NCI-H146 treated with DMSO at 0.1 percent for 48 hours (cell line): ENCODE results near the gene RAB17.
A peak's percentile ranks its signal among the peaks of the same experiment; 100 is the strongest.

Experiments
- DNase-seq: peaks from one replicate; lab custom pipeline; 2025; ENCODE audit not compliant: unreplicated experiment; lab: John Stamatoyannopoulos, UW

RAB17 gene

DNA sequence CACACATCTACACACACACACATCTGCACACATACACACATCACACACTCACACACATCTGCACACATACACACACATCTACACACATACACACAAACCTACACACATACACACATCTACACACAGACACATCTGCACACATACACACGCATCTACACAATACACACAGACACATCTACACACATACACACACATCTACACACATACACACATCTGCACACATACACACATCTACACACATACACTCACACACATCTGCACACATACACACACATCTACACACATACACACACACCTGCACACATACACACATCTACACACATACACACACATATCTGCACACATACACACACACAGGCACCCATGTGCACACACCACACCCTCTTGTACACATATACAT is 24.6 kb downstream of the RAB17 start:
- DNase-seq, result no peak

DNA sequence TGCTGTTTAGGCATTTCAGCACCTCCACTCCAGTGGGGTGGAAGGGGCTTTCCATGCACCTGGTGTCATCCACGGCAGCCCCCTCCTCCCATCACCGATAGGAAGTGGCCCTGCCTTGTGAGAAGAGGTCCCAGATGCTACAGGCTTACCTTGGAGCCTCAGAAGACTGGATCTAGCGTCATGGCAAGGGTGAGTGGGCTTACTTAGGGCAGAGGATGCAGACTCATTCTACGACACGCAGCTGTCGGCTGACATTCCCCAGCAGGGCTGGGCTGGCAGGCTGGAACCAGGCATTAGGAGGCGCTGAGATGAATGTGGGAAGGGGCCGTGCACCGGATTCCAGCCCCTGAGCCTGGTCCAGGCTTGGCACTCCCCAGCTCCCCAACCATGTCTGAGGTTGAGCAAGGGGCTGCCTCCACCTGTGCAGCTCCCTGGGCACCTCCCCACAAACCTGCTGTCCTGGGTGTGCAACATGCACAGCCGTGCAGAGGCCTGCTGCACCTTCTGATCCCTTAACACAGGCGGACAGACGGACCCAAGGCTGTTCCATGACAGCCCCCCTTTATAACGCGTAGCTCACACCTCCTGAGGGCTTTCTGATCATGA is 25.9 kb downstream of the RAB17 start:
- no peak for DNase-seq

DNA sequence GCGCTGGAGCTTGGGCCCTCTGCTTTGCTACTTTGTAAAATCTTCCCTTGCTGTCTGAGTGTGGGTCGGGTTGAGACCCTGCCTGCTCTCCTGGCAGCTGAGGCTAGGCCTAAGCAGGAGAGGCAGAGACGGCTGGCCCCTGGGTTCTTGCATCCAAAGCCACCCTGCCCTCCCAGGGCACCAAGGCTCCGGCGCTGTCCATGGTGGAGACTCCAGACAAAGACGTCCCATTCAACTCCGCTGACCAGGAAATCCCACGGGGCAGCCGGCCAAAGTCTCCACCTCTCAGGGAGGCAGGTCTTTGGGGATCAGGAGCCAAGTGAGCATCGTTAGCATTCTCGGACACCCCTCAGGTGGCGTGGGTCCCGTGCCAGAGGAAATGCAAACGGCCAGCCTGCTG is 26.7 kb downstream of the RAB17 start:
- no peak for DNase-seq

DNA sequence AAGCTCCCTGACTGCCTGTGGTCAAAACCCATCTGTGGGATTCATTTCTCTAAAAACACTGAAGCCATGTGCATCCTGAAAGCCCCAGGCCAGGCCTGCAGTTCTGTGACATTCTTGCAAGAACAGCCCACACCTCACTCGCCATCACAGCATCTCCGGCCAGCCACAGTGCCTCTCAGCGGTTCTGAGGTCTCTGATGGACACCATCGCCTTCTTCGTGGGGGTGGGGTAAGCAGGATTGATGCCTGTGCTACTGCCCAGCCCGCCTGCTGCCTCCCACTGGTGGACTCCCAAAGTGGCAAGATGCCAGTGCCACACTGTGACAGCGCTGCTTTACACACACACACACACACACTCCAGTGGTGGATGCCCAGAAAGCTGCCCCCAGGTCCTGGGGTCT is 29.3 kb downstream of the RAB17 start:
- no peak for DNase-seq

DNA sequence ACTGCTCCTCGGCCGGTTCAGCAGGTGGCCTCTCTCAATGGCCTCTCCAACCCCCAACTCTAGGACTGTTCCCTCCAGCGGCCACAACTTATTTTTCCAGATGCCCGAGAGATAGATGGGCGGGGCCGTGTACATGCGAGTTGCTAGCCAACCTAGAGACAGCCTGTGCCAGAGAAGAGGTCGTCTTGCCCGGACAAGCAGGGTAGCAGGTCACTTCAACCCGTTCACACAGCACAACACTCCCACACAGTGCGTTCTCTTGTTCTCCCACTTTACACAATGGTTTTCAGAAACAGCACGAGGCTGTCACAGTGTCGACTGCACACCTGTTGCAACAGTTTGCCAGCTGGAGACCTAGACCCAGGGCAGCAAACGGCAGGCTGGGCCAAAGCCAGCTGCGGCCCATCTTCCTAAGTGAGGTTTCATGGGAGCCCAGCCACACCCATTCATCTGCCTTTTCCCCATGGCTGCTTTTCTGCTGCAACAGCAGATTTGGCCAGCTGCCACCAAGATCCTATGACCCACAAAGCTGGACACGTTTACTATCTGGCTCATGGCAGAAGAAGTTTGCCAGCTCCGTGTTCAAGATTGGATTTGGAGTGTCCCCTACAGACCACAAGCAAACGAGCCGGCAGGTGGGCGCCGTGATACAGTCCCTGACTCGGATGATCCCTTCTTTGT is 31.4 kb downstream of the RAB17 start:
- DNase-seq, result peak; percentile 19

DNA sequence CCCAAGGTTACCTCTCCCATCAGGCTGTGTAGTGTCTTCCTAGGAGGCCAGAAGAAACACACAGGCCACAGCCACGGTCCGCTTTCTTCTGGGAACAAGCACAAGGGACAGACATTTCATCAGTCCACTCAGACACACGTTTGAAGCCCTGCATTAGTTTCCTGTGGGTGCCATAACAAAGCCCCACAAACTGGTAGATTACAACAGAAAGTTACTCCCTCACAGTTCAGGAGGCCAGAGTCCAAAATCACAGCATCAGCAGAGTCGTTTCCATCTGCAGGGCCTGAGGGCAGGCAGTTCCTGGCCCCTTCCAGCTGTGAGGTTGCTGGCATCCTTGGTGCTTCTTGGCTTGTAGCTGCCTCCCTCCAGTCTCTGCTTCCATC is 32.9 kb downstream of the RAB17 start:
- no peak for DNase-seq

GRCh38 chr2:237556773-237557632 is 33.5 kb downstream of the RAB17 start:
- no peak for DNase-seq

- no peak for DNase-seq
These were observed 35.0 kb downstream of the RAB17 start for GRCh38 chr2:237555560-237555959.

GRCh38 chr2:237553948-237554347 is 36.6 kb downstream of the RAB17 start:
- no peak for DNase-seq

DNA sequence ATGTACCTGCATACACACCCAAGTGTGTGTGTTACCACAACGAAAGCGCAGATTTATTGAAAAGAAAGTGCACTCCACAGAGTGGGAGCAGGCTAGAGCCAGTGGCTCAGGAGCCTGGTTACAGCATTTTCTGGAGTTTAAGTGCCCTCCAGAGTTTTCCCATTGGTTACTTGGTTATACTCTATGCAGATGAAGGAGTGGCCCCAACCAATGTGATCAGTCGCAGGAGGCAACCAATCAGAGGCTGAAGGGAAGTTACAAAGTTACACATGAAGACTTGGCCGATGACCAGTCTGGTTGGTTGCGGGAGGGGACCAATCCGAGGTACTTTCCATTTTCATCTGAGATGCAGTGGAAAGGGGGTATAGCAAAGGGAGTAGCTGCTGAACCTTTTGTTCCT is 37.6 kb downstream of the RAB17 start:
- no peak for DNase-seq

DNA sequence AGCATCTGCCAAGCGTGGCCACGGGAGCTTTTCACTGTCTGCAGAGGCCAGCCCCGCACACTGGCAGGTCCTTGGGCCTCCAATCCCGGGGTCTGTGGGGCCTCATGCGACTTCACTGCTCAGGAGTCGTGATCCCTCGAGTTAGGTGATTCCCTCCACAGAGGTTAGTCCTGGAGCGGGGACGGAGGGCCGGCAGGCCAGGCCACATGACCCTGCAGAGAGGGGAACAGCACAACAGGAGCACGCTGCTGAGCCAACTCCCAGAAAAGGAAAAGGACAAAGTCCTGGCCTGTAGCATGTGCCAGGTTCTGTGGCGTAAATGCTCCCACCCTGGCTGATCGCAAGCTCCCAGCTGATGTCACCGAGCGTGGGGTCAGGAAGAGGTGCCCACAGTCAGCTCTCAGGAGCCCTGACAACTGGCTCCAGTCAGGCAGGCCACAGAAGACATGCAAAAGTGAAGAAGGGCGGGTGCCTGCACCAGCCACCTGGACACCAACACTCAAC is 39.4 kb downstream of the RAB17 start:
- DNase-seq, result no peak

DNA sequence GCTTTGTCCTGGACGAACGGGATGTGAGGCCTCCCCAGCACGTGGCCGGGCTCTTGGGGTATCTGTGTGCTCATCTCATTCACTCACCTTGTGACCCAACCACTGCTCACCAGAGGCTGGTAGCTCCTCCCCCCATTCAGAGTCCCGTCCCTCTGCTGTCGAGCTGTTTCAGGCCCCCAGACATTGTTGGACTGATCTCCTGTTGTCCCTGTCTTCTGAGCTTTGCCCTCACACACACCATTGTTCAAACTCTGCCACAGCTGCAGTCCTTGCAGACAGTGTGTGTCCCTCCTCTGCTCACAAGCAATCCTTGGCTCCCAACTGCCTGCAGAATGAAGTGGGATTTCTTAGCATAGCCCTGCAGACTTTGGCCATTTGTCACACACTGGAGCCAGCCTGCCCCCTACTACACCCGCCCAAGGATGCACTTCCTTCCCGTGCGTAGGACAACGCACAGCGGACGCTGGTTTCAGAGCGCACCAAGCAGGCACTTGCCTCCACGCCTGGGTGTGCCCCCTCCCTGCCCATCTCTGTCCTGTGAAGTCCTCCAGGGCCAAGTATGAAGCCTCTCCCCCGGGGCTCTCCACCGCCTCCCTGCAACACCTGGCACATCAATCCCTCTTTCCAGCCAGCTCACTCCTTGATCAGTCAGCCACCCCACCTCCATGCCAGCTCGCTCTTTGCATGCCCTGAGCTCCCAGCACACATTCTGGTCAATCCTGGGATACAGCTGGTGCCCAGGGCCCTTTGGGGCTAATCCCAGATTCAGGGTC is 40.7 kb downstream of the RAB17 start:
- DNase-seq, result no peak

DNA sequence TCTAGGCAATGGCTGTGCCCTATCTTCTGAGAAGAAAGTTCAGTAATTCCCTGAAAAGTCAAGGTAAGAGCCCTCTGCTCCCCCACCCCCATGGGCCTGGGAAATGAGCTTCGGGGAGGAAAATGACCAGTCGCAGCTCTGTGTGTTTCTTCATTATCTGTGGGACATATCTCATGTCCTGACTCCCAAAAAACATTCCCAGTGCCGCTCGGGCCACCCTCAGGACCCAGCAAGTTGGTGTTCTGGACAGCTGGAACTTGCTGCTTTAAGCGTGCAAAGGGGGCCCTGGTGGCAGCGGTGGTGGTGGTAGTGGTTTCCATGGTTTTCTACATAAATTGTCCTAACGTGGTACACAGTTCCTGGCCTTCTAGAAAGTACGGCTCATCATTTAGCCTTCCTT is 41.3 kb downstream of the RAB17 start:
- DNase-seq, result no peak

- no peak for DNase-seq
These were observed 42.6 kb downstream of the RAB17 start for GRCh38 chr2:237547841-237548416.

GRCh38 chr2:237546876-237547395 is 43.6 kb downstream of the RAB17 start:
- DNase-seq, result no peak

DNA sequence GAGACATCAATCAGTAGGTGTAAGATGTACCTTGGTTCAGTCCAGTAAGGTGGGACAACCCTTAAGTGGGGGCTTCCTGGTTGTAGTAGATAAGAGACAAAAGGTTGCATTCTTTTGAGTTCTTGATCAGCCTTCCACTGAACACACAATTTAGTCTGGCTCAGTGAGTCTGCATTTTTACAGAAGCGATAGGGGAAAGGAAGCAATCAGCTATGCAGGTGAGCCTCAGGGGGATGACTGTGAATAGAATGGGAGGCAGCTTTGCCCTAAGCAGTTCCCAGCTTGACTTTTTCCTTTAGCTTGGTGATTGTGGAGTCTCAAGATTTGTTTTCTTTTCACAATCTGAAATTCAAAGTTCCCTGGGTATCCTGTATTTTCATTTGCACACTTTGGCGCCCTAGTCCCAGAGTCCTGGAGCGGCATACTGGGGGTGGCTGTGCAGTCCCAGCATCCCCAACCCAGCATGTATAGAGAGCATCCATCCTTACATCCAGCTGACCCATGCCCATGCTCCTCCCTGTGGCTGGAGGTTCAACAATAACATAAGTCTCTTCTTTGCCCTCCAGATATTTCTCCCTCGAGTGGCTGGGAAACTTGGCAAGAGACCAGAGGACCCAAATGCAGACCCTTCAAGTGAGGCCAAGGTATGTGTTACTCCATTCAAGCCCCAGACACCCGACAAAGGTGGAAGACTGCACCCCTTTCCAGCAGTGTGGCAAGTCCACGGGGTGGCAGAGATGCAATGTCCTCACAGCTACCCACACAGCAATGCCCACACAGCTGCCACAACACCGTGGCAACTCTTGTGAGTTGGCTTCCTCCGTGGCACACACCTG is 44.3 kb downstream of the RAB17 start:
- DNase-seq, result no peak

- DNase-seq, result no peak
These were observed 48.4 kb downstream of the RAB17 start for GRCh38 chr2:237542001-237542704.

GRCh38 chr2:237541243-237541642 is 49.3 kb downstream of the RAB17 start:
- no peak for DNase-seq

DNA sequence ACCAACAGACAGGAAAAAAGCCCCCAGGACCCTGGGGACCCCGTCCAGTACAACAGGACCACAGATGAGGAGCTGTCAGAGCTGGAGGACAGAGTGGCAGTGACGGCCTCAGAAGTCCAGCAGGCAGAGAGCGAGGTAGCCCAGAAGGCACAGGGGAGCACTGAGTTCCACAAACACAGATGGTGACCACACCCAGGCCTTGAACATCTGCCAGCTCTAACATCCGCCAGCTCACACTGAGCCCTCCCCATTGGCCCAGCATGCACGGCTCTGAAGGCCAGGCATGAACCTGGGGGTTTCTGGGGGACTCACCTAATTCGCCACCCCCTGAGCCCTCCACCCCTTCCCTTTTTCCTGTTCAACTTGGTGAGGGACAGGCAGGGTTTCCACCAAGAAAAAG is 49.7 kb downstream of the RAB17 start:
- DNase-seq, result peak; percentile 3
